COLO668 (cell line): ENCODE results near the gene PEX19.

ENCODE experiments used
- DNase-seq: peaks from one replicate; lab custom pipeline; 2025; ENCODE audit not compliant: unreplicated experiment; lab: John Stamatoyannopoulos, UW

Gene PEX19

DNA sequence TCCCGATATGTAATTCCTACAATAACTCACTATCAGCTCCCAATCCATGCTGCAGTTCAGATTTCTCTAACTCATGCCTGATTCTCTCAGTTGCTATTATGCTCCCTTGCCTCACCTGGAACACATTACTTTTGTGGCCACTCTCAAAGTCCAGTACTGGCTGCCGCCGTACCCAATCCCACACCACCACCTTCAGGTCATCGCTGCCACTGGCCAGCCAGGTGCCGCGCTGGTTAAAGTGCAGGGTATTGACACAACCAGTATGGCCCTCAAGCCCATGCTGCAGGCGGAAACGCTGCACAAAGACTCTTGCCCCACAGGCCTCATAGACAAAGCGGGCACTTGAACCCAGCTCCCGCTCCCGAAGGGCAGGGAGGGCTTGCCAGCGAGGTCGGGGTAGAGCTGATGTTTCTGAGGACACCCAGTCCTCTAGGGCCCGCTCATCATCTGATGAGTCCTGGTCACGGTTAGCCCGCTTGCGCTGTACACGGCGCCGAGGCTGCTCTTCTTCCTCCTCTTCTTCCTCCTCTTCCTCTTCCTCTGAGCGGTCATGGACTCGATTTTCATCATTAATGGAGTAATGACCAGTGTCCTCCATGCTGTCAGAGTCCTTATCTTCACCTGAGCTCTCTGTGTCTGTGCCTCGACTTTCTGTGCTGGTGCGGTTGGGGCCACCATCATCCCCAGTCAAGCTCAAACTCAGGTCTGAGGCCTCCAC, 45.2 kb downstream of the PEX19 start:
- DNase-seq = no peak

DNA sequence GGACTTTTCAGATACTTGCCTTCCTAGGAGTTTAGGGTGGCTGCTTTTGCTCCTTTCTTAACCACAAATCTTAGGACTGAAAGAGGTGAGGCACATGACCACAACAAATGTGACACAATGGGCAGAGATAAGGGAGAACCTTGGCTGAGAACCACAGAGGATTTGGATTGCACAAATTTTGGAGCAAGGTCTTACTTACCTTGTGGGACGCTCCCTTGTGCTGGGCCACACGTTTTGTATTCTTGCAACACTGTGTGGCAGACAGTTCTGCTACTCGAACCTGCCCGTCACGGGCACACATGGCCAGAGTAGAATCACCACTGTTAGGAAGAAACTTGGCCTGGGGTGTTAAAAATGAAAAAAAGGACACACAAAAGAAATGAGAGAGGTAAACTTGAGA, 46.5 kb downstream of the PEX19 start:
- no peak for DNase-seq

DNA sequence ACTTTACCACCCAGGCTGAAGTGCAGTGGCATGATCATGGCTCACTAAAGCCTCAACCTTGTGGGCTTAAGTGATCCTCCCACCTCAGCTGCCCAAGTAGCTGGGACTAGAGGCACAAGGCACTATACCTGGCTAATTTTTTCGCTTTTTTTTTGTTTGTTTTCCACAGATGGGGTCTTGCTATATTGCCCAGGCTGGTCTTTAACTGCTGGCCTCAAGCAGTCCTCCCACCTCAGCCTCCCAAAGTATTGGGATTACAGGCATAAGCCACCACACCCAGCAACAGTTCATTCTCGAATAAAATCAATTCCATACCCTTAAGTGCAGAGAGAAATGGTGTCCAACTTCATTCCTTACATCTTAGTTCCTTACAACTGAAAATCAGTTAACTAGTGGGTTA, 47.4 kb downstream of the PEX19 start:
- no peak for DNase-seq

DNA sequence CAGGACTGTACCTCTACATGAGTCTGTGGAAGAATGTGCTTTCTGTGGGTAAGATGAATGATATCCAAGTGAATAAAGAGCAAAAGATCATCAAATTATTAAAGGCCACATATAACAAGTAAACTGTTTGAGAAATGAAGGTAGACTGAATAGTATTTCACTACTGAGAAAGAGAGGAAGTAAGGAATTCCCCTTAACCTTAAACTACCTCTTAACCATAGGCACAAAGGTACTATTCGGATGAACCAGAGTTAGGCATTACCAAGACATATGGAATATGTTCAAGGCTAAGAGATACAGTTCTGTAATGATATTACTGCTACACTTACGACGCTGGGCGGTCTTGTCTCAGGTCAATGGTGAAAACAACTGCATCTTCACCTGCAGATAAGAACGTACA, 48.1 kb downstream of the PEX19 start:
- DNase-seq = no peak

DNA sequence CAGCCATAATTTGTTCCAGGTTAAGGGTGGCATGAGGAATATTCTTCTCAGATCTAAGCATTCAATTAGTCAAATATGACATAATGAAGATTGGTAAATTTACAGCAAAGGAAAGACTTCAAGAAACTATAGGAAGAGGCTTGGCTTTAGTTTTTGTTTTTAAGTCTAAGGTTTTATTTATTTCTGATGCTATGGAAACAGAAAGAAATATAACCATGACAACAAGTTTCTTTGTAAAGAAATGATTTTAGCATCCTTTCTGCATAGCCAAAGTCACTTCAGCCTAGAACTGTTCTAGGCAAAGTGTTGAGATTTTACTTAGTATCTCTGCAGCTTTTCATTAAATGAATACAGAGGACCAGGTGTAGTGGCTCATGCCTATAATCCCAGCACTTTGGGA, 52.0 kb downstream of the PEX19 start:
- no peak for DNase-seq

DNA sequence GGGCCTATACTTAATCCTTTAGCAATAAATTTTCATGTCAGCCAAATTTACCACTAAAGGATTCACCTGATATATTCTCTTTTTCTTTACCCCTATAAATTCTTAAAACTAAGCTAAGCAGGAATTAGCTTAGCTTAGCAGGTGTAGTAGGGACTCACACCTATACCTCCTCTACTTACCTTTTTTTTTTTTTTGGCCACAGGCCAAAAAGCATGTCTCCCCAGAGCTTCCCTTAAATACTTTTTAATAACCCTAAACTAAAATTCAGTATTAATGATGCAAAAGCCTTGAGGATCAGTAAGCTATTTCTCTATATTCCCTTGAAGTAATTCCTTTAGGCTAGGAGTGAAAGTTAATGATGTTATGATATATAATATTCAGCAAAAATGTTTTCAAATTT, 56.5 kb downstream of the PEX19 start:
- DNase-seq = no peak

DNA sequence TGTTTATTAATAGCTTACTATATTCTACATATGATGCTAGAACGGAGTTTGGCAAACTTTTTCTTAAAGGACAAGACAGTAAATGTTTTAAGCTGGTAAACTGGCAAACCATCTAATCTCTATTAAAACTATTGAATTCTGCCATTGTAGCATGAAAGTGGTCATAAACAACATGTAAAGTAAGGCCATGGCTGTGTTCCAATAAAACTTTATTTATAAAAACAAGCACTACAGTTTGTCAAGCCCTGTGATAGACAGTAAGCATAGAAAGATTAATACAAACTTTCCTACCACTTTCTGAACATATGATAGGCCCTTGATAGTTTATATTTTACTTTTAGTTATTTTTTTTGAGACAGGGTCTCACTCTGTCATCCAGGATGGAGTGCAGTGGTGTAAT, 57.4 kb downstream of the PEX19 start:
- DNase-seq = no peak

DNA sequence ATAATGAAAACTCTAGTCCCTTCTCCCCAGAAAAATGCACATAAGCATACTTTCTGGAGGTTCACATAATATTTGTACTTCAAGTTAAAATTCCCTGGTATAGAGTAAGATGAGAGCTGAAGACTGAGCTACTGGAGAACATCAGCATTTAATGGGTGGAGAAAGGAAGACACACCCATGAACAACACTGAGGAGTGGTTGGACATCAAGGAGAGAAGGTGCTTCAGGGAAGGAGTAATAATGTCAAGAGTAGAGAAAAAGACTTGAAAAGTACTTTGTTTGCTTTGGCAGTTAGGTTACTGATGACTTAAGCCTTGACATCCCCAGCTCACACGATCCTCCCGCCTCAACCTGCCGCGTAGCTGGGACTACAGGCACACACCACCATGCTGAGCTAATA, 57.9 kb downstream of the PEX19 start:
- no peak for DNase-seq
